Neural cell (in vitro differentiated cells): ENCODE results near the gene GRIP1.

ENCODE experiments used
- CTCF ChIP-seq: fragments of 450-650 bp; IDR thresholded peaks from 2 replicates; pipeline ENCODE4 v1.5.1; 2014; ENCODE audit warnings: antibody characterized with exemption, mild to moderate bottlenecking, moderate library complexity; ENCODE audit not compliant: poor library complexity, severe bottlenecking
- REST ChIP-seq: IDR thresholded peaks from 2 replicates; pipeline ENCODE4 v1.6.1; 2012; ENCODE audit warnings: borderline replicate concordance
- SMC3 ChIP-seq: fragments of 450-650 bp; conservative IDR thresholded peaks from 2 replicates; pipeline ENCODE4 v1.6.1; 2014; ENCODE audit warnings: antibody characterized with exemption, mild to moderate bottlenecking, moderate library complexity; ENCODE audit not compliant: poor library complexity
- TAF1 ChIP-seq: IDR thresholded peaks from 2 replicates; pipeline ENCODE4 v1.6.1; 2012; ENCODE audit warnings: low read depth

- no peak for TF ChIP-seq SMC3
- no peak for TF ChIP-seq CTCF
- TF ChIP-seq TAF1 = no peak
- no peak for TF ChIP-seq REST
Observed at GRCh38 chr12:66627270-66627987, 51.4 kb downstream of the GRIP1 start.
